Heart left ventricle (tissue), 16 donors: ENCODE data around the gene ANGPTL7. TPM values are rescaled to one million over a fixed set of nuclear protein-coding genes. Genes with fewer than 3 reads are reported as not detected.

ENCODE experiments used
- ATAC-seq, 4 donors: fragments of 200-7000 bp; cut with Tn5 transposase; one replicate each; pipeline ENCODE4 v1.9.1; 2020 to 2022; ENCODE audit warnings: moderate library complexity in 4 of 4, mild to moderate bottlenecking in 3 of 4, moderate number of reproducible peaks in 1 of 4
- DNase-seq, 5 donors: peaks; one replicate each; pipeline ENCODE4 v3.0.0-alpha.2; 2020
- H3K27ac ChIP-seq, 12 donors: fragments of 200-600 bp; sonication (generic) in 4 of 12; one replicate each; pipeline versions ENCODE4 v1.5.0 to v1.8.0; 2016 to 2022; ENCODE audit warnings: mild to moderate bottlenecking in 2 of 12
- H3K27me3 ChIP-seq, 9 donors: fragments of 200-600 bp; sonication (generic) in 2 of 9; one replicate each; pipeline versions ENCODE4 v1.5.1 to v1.8.0; 2016 to 2022; ENCODE audit warnings: mild to moderate bottlenecking in 3 of 9
- H3K36me3 ChIP-seq, 9 donors: fragments of 200-600 bp; sonication (generic) in 2 of 9; one replicate each; pipeline versions ENCODE4 v1.5.0 to v1.8.0; 2018 to 2022; ENCODE audit warnings: mild to moderate bottlenecking in 2 of 9
- H3K4me1 ChIP-seq, 12 donors: fragments of 200-600 bp; sonication (generic) in 4 of 12; one replicate each; pipeline versions ENCODE4 v1.5.0 to v1.8.0; 2016 to 2022; ENCODE audit warnings: mild to moderate bottlenecking in 3 of 12
- H3K4me3 ChIP-seq, 12 donors: fragments of 200-600 bp; sonication (generic) in 4 of 12; one replicate each; pipeline versions ENCODE4 v1.5.0 to v1.8.0; 2017 to 2022; ENCODE audit warnings: mild to moderate bottlenecking in 9 of 12, moderate library complexity in 4 of 12
- H3K9me3 ChIP-seq, 12 donors: fragments of 200-600 bp; sonication (generic) in 4 of 12; one replicate each; pipeline versions ENCODE4 v1.5.0 to v1.8.0; 2016 to 2022; ENCODE audit warnings: mild to moderate bottlenecking in 1 of 12
- POLR2A ChIP-seq, 2 donors: fragments of 450-650 bp; IDR thresholded peaks; one replicate each; pipeline ENCODE4 v1.6.1; 2017; ENCODE audit warnings: antibody characterized with exemption in 2 of 2, mild to moderate bottlenecking in 2 of 2, moderate library complexity in 2 of 2
- WGBS, 4 donors: extraction: QIAGEN DNeasy Blood & Tissue Kit in 2 of 4; methylation state at CpG; one replicate each; pipeline versions ENCODE4 v1.1.5 to v1.1.7; 2013 to 2018; 5-methylcytosine and 5-hydroxymethylcytosine counted together
- intact Hi-C, 10 donors: fragments of 100-400 bp; cut with DNase I; formaldehyde crosslinking; loops; one replicate each; pipeline versions ENCODE4 v1.11.1 to v1.14.2; 2022
- polyA plus RNA-seq, 2 donors: library from polyadenylated mRNA; stranded (reverse); fragments of 200-250 nt; gene quantifications; one replicate each; pipeline ENCODE4 v1.2.3, GENCODE V29; 2013
- total RNA-seq, 9 donors: library from RNA; depleted of rRNA in 2 of 9; stranded (reverse); fragments of >200 nt in 2 of 9; fragmentation: NEBNext Ultra II Directional in 3 of 9; extraction: Animal tissue kit (Norgen Biotek cat#: 25700) in 3 of 9; gene quantifications; one replicate each; pipeline versions ENCODE4 v1.1.0 to v1.2.4, GENCODE V29; 2016 to 2023
- TF ChIP-seq, protein P1 (sequence below), 12 donors: fragments of 200-600 bp; sonication (generic) in 4 of 12; IDR thresholded peaks; one replicate each; pipeline versions ENCODE4 v1.5.0 to v1.8.0; 2018 to 2022; ENCODE audit warnings: antibody characterized with exemption in 12 of 12, mild to moderate bottlenecking in 5 of 12
- donor health status: ischemic (EF 13 %, LVEDD 7.1; RV severe dilation, severe dysfunction).
- donor health status: healthy with polysubstance abuse.
- donor health status: DM: no; HTN: yes; CAD: no.
- donor health status: DM: no; HTN: no; CAD: no.
- donor health status: ischemic (EF 25% LVEDD 6.9; RV normal size, moderate dysfunction).
- donor health status: ischemic (EF 25% LVEDD 5.7; RV mildly dilated, moderate dysfunction).
- donor health status: healthy.
- donor health status: DM: yes; HTN: yes; CAD: no.
- donor health status: ischemic (EF 35%, LVEDD 5.7; RV mildly dilated, moderate dysfunction).
- donor health status: nonischemic (EF 11% LVEDD 7.7; RV severe dilation, severe dysfunction).
- donor health status: DM: yes; HTN: yes; CAD: no.
- donor health status: PGD.
- donor health status: ischemic (EF 29% LVEDD 5.4; RV normal size, mild dysfunction).
- donor health status: nonischemic (EF 23%, LVEDD 6.1; RV moderate dilation, normal function).

ANGPTL7 gene
- total and polyA plus RNA-seq, 11 donors, result 0.15 to 2.6 (median 0.43) TPM; not detected in 1

- no peak for DNase-seq
- no peaks in the 10 kb centered on the region for H3K27me3 ChIP-seq
- H3K4me3 ChIP-seq, result no peak overlapping the region
- peak overlapping the region in 7 of 12 donors; percentile 15 to 68 (median 43) for H3K27ac ChIP-seq
- peaks cover 0 to 40% (median 16%) of the 10 kb centered on the region in 12 donors for H3K4me1 ChIP-seq
- intact Hi-C loops, result no loop called here
- 72 to 84% (median 73%) methylated on average over 12 of the region's 12 CpGs for WGBS, 4 donors
- TF ChIP-seq, protein P1, sequence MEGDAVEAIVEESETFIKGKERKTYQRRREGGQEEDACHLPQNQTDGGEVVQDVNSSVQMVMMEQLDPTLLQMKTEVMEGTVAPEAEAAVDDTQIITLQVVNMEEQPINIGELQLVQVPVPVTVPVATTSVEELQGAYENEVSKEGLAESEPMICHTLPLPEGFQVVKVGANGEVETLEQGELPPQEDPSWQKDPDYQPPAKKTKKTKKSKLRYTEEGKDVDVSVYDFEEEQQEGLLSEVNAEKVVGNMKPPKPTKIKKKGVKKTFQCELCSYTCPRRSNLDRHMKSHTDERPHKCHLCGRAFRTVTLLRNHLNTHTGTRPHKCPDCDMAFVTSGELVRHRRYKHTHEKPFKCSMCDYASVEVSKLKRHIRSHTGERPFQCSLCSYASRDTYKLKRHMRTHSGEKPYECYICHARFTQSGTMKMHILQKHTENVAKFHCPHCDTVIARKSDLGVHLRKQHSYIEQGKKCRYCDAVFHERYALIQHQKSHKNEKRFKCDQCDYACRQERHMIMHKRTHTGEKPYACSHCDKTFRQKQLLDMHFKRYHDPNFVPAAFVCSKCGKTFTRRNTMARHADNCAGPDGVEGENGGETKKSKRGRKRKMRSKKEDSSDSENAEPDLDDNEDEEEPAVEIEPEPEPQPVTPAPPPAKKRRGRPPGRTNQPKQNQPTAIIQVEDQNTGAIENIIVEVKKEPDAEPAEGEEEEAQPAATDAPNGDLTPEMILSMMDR (IDR thresholded peaks at IDR 0.05), result no peak
- no peak for TF ChIP-seq POLR2A (IDR thresholded peaks at IDR 0.05)
- H3K36me3 ChIP-seq, result peaks cover 0 to 98% (median 66%) of the 10 kb centered on the region in 9 donors
- no peaks in the 10 kb centered on the region for H3K9me3 ChIP-seq
- ATAC-seq, result no peak
These were observed 44.4 kb upstream of the ANGPTL7 start for GRCh38 chr1:11144570-11145256.

DNA sequence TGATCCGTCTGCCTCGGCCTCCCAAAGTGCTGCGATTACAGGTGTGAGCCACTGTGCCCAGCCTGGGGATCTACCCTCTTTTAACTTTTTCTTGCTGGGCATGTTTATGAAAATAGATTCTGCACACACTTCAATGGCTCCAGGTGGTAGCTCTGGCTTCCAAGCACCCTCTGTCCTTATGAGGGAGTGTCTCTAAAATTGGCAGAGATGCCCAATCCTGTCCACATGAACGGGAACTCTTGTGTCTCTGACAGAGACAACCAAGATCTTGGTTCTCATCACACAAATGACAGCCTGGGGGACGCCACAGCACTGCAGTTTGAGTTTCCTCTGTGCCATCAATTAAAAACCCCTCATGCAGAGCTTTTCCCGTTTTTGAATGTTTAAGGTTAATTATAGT is 43.4 kb upstream of the ANGPTL7 start:
- no peak overlapping the region for H3K27ac ChIP-seq
- H3K9me3 ChIP-seq, result no peaks in the 10 kb centered on the region
- H3K4me3 ChIP-seq, result no peak overlapping the region
- peaks cover 0 to 50% (median 24%) of the 10 kb centered on the region in 12 donors for H3K4me1 ChIP-seq
- no peak for ATAC-seq
- intact Hi-C loops, result no loop called here
- 88 to 95% (median 93%) methylated on average over 6 of the region's 6 CpGs for WGBS, 4 donors
- H3K36me3 ChIP-seq, result peaks cover 0 to 97% (median 65%) of the 10 kb centered on the region in 9 donors
- TF ChIP-seq, protein P1 (IDR thresholded peaks at IDR 0.05), result no peak
- no peak for TF ChIP-seq POLR2A (IDR thresholded peaks at IDR 0.05)
- H3K27me3 ChIP-seq, result no peaks in the 10 kb centered on the region
- no peak for DNase-seq

- H3K4me3 ChIP-seq, result no peak overlapping the region
- intact Hi-C loops, result no loop called here
- ATAC-seq (no peak), DNase-seq (no peak)
- H3K27ac ChIP-seq, result peak overlapping the region in 1 of 12 donors; percentile 6
- H3K36me3 ChIP-seq, result peaks cover 0 to 93% (median 61%) of the 10 kb centered on the region in 9 donors
- H3K4me1 ChIP-seq, result peaks cover 0 to 65% (median 33%) of the 10 kb centered on the region in 12 donors
- no peaks in the 10 kb centered on the region for H3K27me3 ChIP-seq
- no peak for TF ChIP-seq POLR2A (IDR thresholded peaks at IDR 0.05)
- TF ChIP-seq, protein P1 (IDR thresholded peaks at IDR 0.05), result no peak
- WGBS, 4 donors, result 60 to 65% (median 64%) methylated on average over 4 of the region's 4 CpGs
- H3K9me3 ChIP-seq, result no peaks in the 10 kb centered on the region
These were observed 41.9 kb upstream of the ANGPTL7 start for GRCh38 chr1:11147197-11147770.

DNA sequence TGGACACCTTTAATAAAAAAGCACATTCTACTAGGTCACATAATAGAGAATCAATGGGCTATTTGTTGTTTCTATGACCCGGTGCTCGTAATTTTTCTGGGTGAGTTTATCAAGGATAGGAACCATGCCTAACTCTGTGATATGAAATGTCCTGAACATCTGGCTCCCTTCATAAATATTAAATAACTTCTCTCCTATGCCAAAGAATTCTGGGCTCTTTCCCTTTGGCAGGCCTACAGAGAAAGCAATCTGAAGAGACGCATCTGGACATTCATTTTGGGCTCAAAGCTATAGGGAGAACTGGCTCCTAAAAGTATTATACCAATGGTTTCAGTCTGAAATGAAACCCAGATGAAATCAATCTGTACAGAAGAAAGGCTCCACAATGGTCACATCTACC is 38.8 kb upstream of the ANGPTL7 start:
- ATAC-seq, result peak in 2 of 4 donors; percentile 19 to 25
- peak overlapping the region in 6 of 12 donors; percentile 1 to 74 (median 48) for H3K27ac ChIP-seq
- TF ChIP-seq, protein P1 (IDR thresholded peaks at IDR 0.05), result no peak
- TF ChIP-seq POLR2A (IDR thresholded peaks at IDR 0.05), result no peak
- 59 to 67% (median 64%) methylated on average over 3 of the region's 3 CpGs for WGBS, 4 donors
- H3K4me3 ChIP-seq, result no peak overlapping the region
- H3K4me1 ChIP-seq, result peaks cover 0 to 49% (median 20%) of the 10 kb centered on the region in 12 donors
- no peaks in the 10 kb centered on the region for H3K27me3 ChIP-seq
- DNase-seq, result no peak
- intact Hi-C loops, result no loop called here
- no peaks in the 10 kb centered on the region for H3K9me3 ChIP-seq
- H3K36me3 ChIP-seq, result peaks cover 0 to 93% (median 64%) of the 10 kb centered on the region in 9 donors
